ENCODE data around the gene RPTOR.
A peak's percentile ranks its signal among the peaks of the same experiment; 100 is the strongest.

Gene RPTOR

DNA sequence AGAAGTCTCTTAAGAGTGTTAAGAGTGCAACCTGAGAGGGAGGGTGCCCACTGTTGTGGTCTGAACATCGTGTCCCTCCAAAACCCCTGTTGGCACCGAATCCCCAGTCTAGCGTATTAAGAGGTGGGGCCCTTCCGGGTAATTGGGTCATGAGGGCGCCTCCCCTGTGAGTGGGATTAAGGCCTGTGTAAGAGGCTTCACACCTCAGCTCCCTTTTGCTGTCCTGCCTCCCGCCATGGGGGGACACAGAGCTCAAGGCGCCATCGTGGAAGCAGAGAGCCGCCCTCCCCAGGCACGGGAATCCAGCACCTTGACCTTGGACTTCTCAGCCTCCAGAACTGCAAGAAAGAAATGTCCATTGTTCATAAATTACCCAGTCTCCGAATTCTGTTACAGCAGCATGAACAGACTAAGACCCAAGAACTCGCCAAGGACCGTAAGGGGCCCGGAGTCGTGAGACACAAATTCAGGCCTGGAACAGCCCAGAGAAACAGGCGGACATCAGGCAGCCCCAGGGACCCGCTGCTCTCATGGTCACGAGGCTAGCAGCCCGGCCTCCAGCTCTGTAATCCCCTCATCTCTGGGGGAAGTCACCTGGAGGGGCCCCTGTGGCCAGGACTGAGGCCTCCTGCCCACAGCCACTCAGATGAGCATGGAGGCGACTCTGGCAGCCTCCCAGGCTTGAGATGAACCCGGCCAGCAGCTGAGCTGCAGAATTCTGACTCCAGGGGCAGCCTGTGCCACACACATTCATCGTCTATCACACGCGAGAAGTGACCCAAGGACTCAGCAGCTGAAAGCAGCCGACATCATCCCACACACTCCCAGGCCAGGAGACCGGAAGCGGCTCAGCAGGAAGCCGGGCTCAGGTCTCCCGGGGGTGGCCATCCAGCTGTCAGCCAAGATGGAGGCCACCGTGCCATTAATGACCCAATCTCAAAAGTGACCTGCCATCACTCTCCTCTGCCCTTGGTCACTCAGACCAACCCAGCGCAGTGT is 434.2 kb downstream of the RPTOR start:
- Histone ChIP-seq H3K9me3 (ENCODE audit: control insufficient read depth, insufficient read depth, low read length) (no peaks in the 10 kb centered on the region), H3K4me3 (ENCODE audit: low read depth, low read length) (no peak overlapping the region), H3K27me3 (ENCODE audit: control insufficient read depth, insufficient read depth, low read length) (peaks cover 10% of the 10 kb centered on the region), H3K9ac (ENCODE audit: low read depth, low read length) (no peak overlapping the region), H3K4me1 (ENCODE audit: control insufficient read depth, insufficient read depth, low read length) (no peaks in the 10 kb centered on the region), H3K36me3 (ENCODE audit: control insufficient read depth, insufficient read depth, low read length) (no peaks in the 10 kb centered on the region)

DNA sequence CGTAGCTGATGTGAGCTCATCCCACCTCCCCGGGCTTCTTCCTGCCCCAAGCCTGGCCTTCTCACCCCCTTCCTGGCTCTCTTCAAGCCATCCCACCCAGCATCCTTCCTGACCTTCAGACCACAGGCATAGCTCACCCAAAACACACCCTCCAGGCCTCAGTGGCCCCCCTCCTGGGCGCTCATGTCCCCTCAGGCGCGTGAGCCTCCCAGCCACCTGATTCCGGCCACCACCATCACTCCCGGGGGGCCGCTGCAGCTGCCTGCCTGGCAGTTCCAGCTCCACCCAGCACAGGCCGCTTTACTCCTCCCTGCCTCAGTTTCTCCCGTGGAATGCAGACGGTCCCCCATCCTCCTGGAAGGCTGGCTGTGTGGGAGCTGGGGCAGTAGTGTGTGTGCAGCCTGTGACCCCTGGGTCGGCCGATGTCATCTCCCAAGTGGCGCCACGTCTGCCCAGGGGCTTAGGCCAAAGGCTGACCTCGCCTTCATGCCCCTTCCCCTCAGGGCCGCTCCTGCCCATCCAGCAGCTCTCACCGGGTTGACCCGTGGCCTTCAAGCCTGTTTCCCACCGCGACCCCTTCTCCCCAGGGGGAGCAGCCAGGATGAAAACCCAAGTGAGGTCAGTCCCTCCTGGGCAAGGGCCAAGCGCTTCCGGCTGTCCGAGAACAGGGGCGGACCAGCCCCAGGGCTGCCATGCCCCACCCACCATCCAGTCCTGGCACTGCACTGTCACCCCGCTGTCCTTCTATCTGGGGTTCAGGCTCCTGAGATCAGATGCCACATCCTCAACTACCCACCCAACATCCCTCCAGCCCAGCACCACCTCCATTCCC is 435.1 kb downstream of the RPTOR start:
- Histone ChIP-seq H3K27me3 (ENCODE audit: control insufficient read depth, insufficient read depth, low read length) (peaks cover 10% of the 10 kb centered on the region), H3K9me3 (ENCODE audit: control insufficient read depth, insufficient read depth, low read length) (no peaks in the 10 kb centered on the region), H3K36me3 (ENCODE audit: control insufficient read depth, insufficient read depth, low read length) (no peaks in the 10 kb centered on the region), H3K4me3 (ENCODE audit: low read depth, low read length) (no peak overlapping the region), H3K9ac (ENCODE audit: low read depth, low read length) (no peak overlapping the region), H3K4me1 (ENCODE audit: control insufficient read depth, insufficient read depth, low read length) (no peaks in the 10 kb centered on the region)

DNA sequence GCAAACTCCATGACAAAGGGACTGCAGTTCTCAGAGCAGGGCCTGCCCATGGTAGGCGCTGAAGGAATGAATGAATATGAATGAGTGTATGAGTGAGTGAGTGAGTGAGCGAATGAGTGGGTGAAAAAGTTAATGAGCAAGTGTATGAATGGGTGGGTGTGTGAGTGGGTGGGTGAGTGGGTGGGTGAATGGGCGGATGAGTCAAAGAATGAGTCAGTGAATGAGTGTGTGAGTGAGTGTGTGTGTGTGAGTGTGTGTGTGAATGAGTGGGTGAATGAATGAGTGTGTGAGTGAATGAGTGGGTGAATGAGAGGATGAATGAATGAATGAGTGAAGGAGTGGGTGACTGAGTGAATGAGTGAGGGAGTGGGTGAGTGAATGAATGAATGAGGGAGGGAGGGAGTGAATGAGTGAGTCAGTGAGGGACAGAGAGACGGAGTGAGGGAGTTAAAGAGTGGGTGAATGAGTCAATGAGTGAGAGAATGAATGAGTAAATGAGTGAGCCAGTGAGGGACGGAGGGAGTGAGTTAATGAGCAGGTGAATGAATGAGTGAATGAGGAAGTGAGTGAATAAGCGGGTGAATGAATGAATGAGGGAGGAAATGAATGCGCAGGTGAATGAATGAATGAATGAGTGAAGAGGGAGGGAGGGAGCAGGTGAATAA is 435.9 kb downstream of the RPTOR start:
- Histone ChIP-seq H3K27me3 (ENCODE audit: control insufficient read depth, insufficient read depth, low read length) (peaks cover 10% of the 10 kb centered on the region), H3K4me1 (ENCODE audit: control insufficient read depth, insufficient read depth, low read length) (no peaks in the 10 kb centered on the region), H3K36me3 (ENCODE audit: control insufficient read depth, insufficient read depth, low read length) (no peaks in the 10 kb centered on the region), H3K4me3 (ENCODE audit: low read depth, low read length) (no peak overlapping the region), H3K9ac (ENCODE audit: low read depth, low read length) (no peak overlapping the region), H3K9me3 (ENCODE audit: control insufficient read depth, insufficient read depth, low read length) (no peaks in the 10 kb centered on the region)

DNA sequence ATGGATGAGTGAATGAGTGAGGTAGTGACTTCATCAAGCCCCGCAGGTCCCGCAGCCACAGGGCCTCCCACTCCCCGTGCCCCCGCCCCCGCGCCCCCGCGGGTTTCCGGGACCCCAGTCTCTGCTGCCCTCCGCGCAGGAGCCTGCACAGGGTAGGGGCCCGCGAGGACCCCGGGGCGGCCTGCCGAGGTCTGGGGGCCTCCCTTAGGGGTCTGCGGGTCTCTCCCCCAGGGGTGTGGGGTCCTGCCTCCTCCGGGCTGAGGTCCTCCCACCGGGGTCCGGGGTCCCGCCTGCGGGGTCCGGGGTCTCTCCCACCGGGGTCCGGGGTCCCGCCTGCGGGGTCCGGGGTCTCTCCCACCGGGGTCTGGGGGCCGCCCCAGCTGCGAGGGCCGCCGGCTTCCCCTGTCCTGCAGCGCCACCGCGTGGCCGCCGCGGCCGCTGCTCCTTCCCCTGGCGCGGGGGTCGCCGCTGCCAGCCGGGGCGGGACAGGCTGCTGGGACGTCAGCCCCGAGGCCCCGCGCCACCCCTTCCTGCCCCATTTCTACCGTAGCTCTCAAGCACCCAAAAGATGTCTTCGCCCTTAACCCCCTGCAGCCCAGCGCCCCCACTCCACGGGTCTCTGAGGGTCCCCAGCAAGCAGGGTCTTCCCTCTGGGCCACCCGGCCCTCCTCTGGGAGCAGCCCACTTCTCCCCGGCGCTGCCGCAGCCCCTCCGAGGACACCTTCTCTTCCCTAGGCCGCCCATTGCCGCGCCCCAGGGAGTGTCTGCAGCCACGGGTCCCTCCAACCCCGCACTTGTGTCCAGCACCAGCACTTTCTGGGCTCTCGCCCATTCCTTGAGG is 436.6 kb downstream of the RPTOR start:
- H3K9me3 ChIP-seq (ENCODE audit: control insufficient read depth, insufficient read depth, low read length): no peaks in the 10 kb centered on the region
- no peaks in the 10 kb centered on the region for H3K4me1 ChIP-seq (ENCODE audit: control insufficient read depth, insufficient read depth, low read length)
- no peaks in the 10 kb centered on the region for H3K36me3 ChIP-seq (ENCODE audit: control insufficient read depth, insufficient read depth, low read length)
- peak overlapping the region; percentile 60 for H3K9ac ChIP-seq (ENCODE audit: low read depth, low read length)
- H3K27me3 ChIP-seq (ENCODE audit: control insufficient read depth, insufficient read depth, low read length): peaks cover 10% of the 10 kb centered on the region
- peak overlapping the region; percentile 39 for H3K4me3 ChIP-seq (ENCODE audit: low read depth, low read length)

DNA sequence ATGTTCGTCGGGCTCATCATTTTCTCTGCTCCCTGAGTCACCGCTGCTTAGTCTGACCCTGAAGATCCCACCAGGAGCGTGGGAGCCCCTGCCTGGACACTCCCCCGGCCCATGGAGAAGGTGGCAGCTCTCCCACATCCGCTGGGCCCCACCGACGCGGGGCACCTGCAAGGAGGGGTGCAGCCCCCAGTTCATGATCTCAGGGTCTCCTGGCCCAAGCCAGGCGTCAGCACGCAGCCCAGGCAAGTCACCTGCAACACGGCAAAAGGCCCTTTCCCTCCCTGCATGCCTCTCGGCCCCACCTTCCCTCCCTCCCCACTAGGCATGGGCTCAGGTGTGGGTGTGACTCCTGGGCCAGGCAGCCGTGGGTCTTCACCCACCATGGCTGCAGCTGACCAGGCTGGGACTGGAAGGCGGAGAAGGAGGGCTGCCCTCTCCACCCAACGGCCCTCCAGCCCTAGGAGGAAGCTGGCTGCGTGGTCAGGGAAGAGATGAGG is 437.3 kb downstream of the RPTOR start:
- Histone ChIP-seq H3K9ac (ENCODE audit: low read depth, low read length) (no peak overlapping the region), H3K4me1 (ENCODE audit: control insufficient read depth, insufficient read depth, low read length) (no peaks in the 10 kb centered on the region), H3K27me3 (ENCODE audit: control insufficient read depth, insufficient read depth, low read length) (peaks cover 10% of the 10 kb centered on the region), H3K9me3 (ENCODE audit: control insufficient read depth, insufficient read depth, low read length) (no peaks in the 10 kb centered on the region), H3K4me3 (ENCODE audit: low read depth, low read length) (no peak overlapping the region), H3K36me3 (ENCODE audit: control insufficient read depth, insufficient read depth, low read length) (no peaks in the 10 kb centered on the region)

DNA sequence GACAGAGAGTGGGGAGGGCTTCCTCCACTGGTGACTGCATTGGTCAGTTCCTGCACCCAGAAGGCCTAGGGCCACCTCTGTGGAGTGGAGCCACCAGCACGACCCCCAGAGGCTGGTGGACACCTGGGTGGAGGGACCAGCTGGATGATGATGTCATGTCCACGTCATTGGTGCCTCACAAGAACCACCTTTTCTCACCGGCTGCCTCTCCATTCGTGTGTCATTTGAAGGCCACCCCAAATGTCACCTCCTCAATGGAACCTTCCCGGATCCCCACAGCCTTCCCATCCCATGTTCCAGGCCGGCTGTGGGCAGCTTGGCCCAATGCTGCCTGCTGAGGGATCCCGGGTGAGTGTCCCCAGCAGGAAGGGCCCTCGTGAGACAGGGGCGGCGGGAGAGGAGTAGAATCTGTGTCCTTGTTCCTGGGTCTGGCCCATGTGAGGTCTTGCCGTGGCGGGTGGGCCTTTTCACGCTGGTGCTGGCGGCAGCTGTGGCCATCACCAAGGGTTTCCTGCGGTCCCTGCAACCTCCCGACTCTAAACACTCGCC is 437.9 kb downstream of the RPTOR start:
- Histone ChIP-seq H3K9me3 (ENCODE audit: control insufficient read depth, insufficient read depth, low read length) (no peaks in the 10 kb centered on the region), H3K4me1 (ENCODE audit: control insufficient read depth, insufficient read depth, low read length) (no peaks in the 10 kb centered on the region), H3K4me3 (ENCODE audit: low read depth, low read length) (no peak overlapping the region), H3K27me3 (ENCODE audit: control insufficient read depth, insufficient read depth, low read length) (peaks cover 10% of the 10 kb centered on the region), H3K9ac (ENCODE audit: low read depth, low read length) (no peak overlapping the region), H3K36me3 (ENCODE audit: control insufficient read depth, insufficient read depth, low read length) (no peaks in the 10 kb centered on the region)

DNA sequence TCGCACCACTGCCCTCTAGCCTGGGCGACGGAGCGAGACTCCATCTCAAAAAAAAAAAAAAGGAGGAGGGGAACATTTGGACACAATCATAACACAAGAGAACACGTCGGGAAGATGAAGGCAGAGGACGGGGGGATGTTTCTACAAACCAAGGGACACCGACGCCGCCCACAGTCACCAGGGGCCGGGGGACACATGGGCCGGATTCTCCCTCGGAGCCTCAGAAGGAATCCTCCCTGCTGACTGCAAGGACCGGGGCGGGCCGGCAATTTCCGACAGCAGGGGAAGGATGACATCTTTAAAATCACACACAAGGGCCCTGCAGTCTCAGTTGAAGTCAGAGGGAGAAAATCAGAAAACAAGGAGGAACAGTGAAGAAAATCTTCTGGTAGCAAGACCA is 438.9 kb downstream of the RPTOR start:
- Histone ChIP-seq H3K4me3 (ENCODE audit: low read depth, low read length) (no peak overlapping the region), H3K36me3 (ENCODE audit: control insufficient read depth, insufficient read depth, low read length) (no peaks in the 10 kb centered on the region), H3K9me3 (ENCODE audit: control insufficient read depth, insufficient read depth, low read length) (no peaks in the 10 kb centered on the region), H3K27me3 (ENCODE audit: control insufficient read depth, insufficient read depth, low read length) (peaks cover 10% of the 10 kb centered on the region), H3K9ac (ENCODE audit: low read depth, low read length) (no peak overlapping the region), H3K4me1 (ENCODE audit: control insufficient read depth, insufficient read depth, low read length) (no peaks in the 10 kb centered on the region)

DNA sequence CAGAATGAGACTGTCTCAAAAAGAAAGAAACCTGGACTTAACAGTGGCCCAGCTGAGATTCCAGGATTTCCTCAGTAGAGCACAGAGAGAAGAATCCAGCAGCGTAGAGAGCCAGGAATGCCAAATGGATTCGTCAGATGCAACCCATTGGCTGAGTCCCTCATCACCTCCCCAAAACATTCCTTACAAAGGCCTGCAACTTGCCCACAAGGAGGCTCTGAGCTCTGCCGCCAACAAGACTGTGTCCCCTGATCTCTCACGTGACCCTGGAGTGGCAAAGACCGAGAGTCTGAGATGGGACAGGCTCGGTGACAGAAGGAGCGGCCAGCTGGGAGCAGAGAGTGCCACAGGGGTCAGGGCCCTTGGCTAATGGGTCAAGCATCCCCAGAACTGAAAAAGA is 440.1 kb downstream of the RPTOR start:
- Histone ChIP-seq H3K4me1 (ENCODE audit: control insufficient read depth, insufficient read depth, low read length) (no peaks in the 10 kb centered on the region), H3K9ac (ENCODE audit: low read depth, low read length) (no peak overlapping the region), H3K4me3 (ENCODE audit: low read depth, low read length) (no peak overlapping the region), H3K9me3 (ENCODE audit: control insufficient read depth, insufficient read depth, low read length) (no peaks in the 10 kb centered on the region), H3K36me3 (ENCODE audit: control insufficient read depth, insufficient read depth, low read length) (no peaks in the 10 kb centered on the region), H3K27me3 (ENCODE audit: control insufficient read depth, insufficient read depth, low read length) (peaks cover 14% of the 10 kb centered on the region)

DNA sequence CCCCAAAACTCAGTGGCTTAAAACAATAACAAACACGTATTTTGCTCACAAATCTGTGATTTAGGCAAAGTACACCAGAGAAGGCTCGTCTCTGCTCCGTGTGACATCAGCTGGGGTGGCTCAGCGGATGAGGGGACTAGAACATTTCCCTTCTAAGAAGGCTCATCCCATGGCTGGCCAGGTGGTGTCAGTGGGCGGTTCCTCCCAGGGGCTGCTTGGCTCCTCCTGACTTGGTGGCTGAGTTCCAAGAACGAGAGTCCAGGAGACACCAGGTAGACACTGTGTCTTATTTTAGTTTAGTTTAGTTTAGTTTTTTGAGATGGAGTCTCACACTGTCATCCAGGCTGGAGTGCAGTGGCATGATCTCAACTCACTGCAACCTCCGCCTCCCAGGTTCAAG is 441.4 kb downstream of the RPTOR start:
- no peaks in the 10 kb centered on the region for H3K4me1 ChIP-seq (ENCODE audit: control insufficient read depth, insufficient read depth, low read length)
- H3K9me3 ChIP-seq (ENCODE audit: control insufficient read depth, insufficient read depth, low read length): no peaks in the 10 kb centered on the region
- H3K4me3 ChIP-seq (ENCODE audit: low read depth, low read length): no peak overlapping the region
- peaks cover 11% of the 10 kb centered on the region for H3K27me3 ChIP-seq (ENCODE audit: control insufficient read depth, insufficient read depth, low read length)
- no peaks in the 10 kb centered on the region for H3K36me3 ChIP-seq (ENCODE audit: control insufficient read depth, insufficient read depth, low read length)
- H3K9ac ChIP-seq (ENCODE audit: low read depth, low read length): no peak overlapping the region

DNA sequence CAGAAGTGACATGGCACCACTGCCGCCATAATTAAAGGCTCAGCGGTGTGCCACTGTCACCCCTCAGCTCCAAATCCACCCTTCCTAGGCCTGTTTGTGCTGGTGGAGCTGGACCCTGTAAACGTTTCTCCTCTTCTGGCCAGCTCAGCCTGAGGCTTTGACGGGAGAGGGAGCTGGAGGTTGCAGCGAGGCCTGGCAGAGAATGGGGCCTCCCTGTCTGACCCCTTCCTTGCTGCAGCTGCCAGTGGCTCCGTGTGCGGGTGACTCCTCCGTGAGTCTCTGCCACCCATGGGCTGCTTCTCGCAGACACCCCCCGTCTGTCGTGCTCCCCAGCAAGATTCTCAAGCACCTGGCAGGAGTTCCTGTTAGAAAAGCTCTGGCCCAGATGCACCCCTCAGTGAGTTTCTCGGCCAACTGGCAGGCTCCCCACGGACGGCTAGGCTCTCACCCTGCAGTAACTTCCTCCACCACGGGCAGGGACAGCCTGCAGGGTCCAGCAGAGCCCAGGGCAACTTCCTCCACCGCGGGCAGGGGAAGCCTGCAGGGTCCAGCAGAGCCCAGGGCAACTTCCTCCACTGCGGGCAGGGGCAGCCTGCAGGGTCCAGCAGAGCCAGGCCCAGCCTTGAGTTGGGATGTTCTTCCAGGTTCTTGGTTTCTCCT is 442.3 kb downstream of the RPTOR start:
- no peak overlapping the region for H3K9ac ChIP-seq (ENCODE audit: low read depth, low read length)
- no peak overlapping the region for H3K4me3 ChIP-seq (ENCODE audit: low read depth, low read length)
- peaks cover 10% of the 10 kb centered on the region for H3K27me3 ChIP-seq (ENCODE audit: control insufficient read depth, insufficient read depth, low read length)
- peaks cover 2% of the 10 kb centered on the region for H3K4me1 ChIP-seq (ENCODE audit: control insufficient read depth, insufficient read depth, low read length)
- no peaks in the 10 kb centered on the region for H3K36me3 ChIP-seq (ENCODE audit: control insufficient read depth, insufficient read depth, low read length)
- H3K9me3 ChIP-seq (ENCODE audit: control insufficient read depth, insufficient read depth, low read length): no peaks in the 10 kb centered on the region

All from iPS-15b (cell line).